Gastrocnemius medialis (tissue), 4 donors: ENCODE data around the gene FYTTD1.

Experiments used
- CTCF ChIP-seq, 5 experiments: fragments of 450-650 bp in 3 of 5; fragments of 200-600 bp in 2 of 5; sonication (generic) in 2 of 5; IDR thresholded peaks in 4 of 5; conservative IDR thresholded peaks in 1 of 5; 1 replicate in 4 of 5; 2 replicates in 1 of 5; pipeline ENCODE4 v1.5.1; 2016 to 2019; ENCODE audit warnings: antibody characterized with exemption in 5 of 5, mild to moderate bottlenecking in 3 of 5, moderate library complexity in 3 of 5
- POLR2A ChIP-seq, 2 donors: fragments of 450-650 bp; IDR thresholded peaks; one replicate each; pipeline ENCODE4 v1.6.1; 2017; ENCODE audit warnings: antibody characterized with exemption in 2 of 2, mild to moderate bottlenecking in 2 of 2, moderate library complexity in 2 of 2

GRCh38 chr3:197758512-197758911 is 8.8 kb downstream of the FYTTD1 start:
- TF ChIP-seq CTCF (IDR thresholded peaks at IDR 0.05 in 4 of 5, conservative IDR thresholded peaks at IDR 0.05 in 1 of 5) (no peak), POLR2A (IDR thresholded peaks at IDR 0.05) (no peak)
